GM23338 (cell line): ENCODE data around the gene AMPD2. TPM values are rescaled to one million over a fixed set of nuclear protein-coding genes. Genes with fewer than 3 reads are reported as not detected.
"Not testable (repeated sequence)": the region's sequence is repeated elsewhere in the genome, so short reads cannot be mapped to it uniquely, and the experiment has no call there.

Experiments used
- ATAC-seq: fragments of 200-7000 bp; cut with Tn5 transposase; 3 replicates; pipeline ENCODE4 v1.9.1; 2020
- DNase-seq: peaks from one replicate; pipeline ENCODE4 v3.0.0-alpha.2; 2015; ENCODE audit warnings: low spot score
- H2AFZ ChIP-seq: fragments of 200-600 bp; sonication (generic); 2 replicates; pipeline ENCODE4 v1.8.0; 2016; ENCODE audit warnings: antibody characterized with exemption, mild to moderate bottlenecking, moderate library complexity
- H3F3A ChIP-seq: fragments of 200-600 bp; sonication (generic); replicated peaks from 2 replicates; pipeline ENCODE4 v1.8.0; 2017; ENCODE audit warnings: antibody characterized with exemption, mixed run types, low read depth
- H3K27ac ChIP-seq: fragments of 200-600 bp; sonication (generic); 2 replicates; pipeline ENCODE4 v1.6.1; 2016; ENCODE audit warnings: low read depth
- H3K27me3 ChIP-seq: fragments of 200-600 bp; sonication (generic); 2 replicates; pipeline ENCODE4 v1.8.0; 2016; ENCODE audit warnings: mild to moderate bottlenecking, mixed run types, moderate library complexity; ENCODE audit not compliant: insufficient read depth
- H3K36me3 ChIP-seq: fragments of 200-600 bp; sonication (generic); 2 replicates; pipeline ENCODE4 v1.8.0; 2016; ENCODE audit warnings: mild to moderate bottlenecking; ENCODE audit not compliant: insufficient read depth
- H3K4me1 ChIP-seq: fragments of 200-600 bp; sonication (generic); 2 replicates; pipeline ENCODE4 v1.8.0; 2016; ENCODE audit warnings: mild to moderate bottlenecking, moderate library complexity; ENCODE audit not compliant: insufficient read depth
- H3K4me2 ChIP-seq: fragments of 200-600 bp; sonication (generic); 2 replicates; pipeline ENCODE4 v1.7.1; 2017; ENCODE audit warnings: mixed run types
- H3K4me3 ChIP-seq: fragments of 200-600 bp; sonication (generic); 2 replicates; pipeline ENCODE4 v1.6.1; 2016; ENCODE audit warnings: mixed run types
- H3K79me2 ChIP-seq: fragments of 200-600 bp; sonication (generic); replicated peaks from 2 replicates; pipeline ENCODE4 v1.8.0; 2017; ENCODE audit warnings: mild to moderate bottlenecking; ENCODE audit not compliant: insufficient read depth
- H3K9me2 ChIP-seq: fragments of 200-600 bp; sonication (generic); 2 replicates; pipeline ENCODE4 v1.8.0; 2017; ENCODE audit not compliant: insufficient read depth
- H4K20me1 ChIP-seq: fragments of 200-600 bp; sonication (generic); replicated peaks from 2 replicates; pipeline ENCODE4 v1.8.0; 2017; ENCODE audit warnings: mild to moderate bottlenecking; ENCODE audit not compliant: insufficient read depth
- H3K27ac Mint-ChIP-seq: 2 replicates; pipeline ENCODE4 v1.8.0; 2020; ENCODE audit warnings: inconsistent platforms, mild to moderate bottlenecking, moderate library complexity, mixed read lengths
- H3K27me3 Mint-ChIP-seq: 3 replicates; pipeline ENCODE4 v1.8.0; 2022; ENCODE audit warnings: low read depth, mild to moderate bottlenecking, moderate library complexity, mixed read lengths, inconsistent platforms; ENCODE audit not compliant: insufficient read depth, poor library complexity
- H3K36me3 Mint-ChIP-seq: 3 replicates; pipeline ENCODE4 v1.8.0; 2021; ENCODE audit warnings: low read depth, mild to moderate bottlenecking, inconsistent platforms, moderate library complexity, mixed read lengths
- H3K4me1 Mint-ChIP-seq: 3 replicates; pipeline ENCODE4 v1.8.0; 2020; ENCODE audit warnings: mild to moderate bottlenecking, inconsistent platforms, mixed read lengths
- H3K4me3 Mint-ChIP-seq: 3 replicates; pipeline ENCODE4 v1.8.0; 2021; ENCODE audit warnings: moderate library complexity, mild to moderate bottlenecking, inconsistent platforms, mixed read lengths
- H3K9me3 Mint-ChIP-seq: 3 replicates; pipeline ENCODE4 v1.8.0; 2020; ENCODE audit warnings: moderate library complexity, mild to moderate bottlenecking, inconsistent platforms, mixed read lengths
- microRNA counts: library from miRNA; unstranded; fragments of <30 nt; microRNA quantifications from one replicate; lab custom pipeline; 2017
- polyA plus RNA-seq: library from polyadenylated mRNA; unstranded; fragments of >200 nt; fragmentation: Nextera tagmentation; extraction: Ambion mirVana; gene quantifications from 2 replicates; pipeline ENCODE4 v1.2.1, GENCODE V29; 2016
- small RNA-seq: library from RNA; depleted of rRNA; stranded (forward); fragments of <200 nt; gene quantifications from one replicate; pipeline ENCODE3, GENCODE V24; 2014; ENCODE audit warnings: low replicate concordance
- total RNA-seq: library from RNA; depleted of rRNA; stranded (reverse); fragments of >200 nt; shearing (Covaris generic); gene quantifications from 2 replicates; pipeline ENCODE4 v1.2.3, GENCODE V29; 2014; rRNA removed

AMPD2 gene
- total and polyA plus RNA-seq, 2 experiments from 2014 or later = 24.5 to 62.1 TPM

DNA sequence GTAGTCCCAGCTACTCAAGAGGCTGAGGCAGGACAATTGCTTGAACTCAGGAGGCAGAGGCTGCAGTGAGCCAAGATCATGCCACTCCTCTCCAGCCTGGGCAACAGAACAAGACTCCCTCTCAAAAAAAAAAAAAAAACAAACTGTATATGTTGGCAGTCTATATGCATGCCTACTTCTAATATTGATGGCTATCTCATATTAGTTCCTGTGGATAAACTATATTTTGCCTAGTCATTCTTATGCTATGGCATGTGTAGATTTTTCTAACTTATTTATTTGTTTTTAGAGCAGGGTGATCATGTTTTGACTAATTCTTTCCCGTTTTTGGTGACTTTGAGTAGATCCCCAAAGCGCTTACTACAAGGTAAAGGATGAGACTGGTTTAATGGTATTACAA, 59.0 kb downstream of the AMPD2 start:
- H3K79me2 ChIP-seq, H3K9me3 Mint-ChIP-seq, H3F3A ChIP-seq, DNase-seq, H3K4me3 ChIP-seq, H3K4me2 ChIP-seq, H3K27me3 Mint-ChIP-seq, H3K9me2 ChIP-seq, H3K27me3 ChIP-seq, H3K36me3 Mint-ChIP-seq, H2AFZ ChIP-seq, H4K20me1 ChIP-seq, H3K4me1 ChIP-seq, H3K27ac ChIP-seq, H3K27ac Mint-ChIP-seq, ATAC-seq, H3K4me1 Mint-ChIP-seq, H3K36me3 ChIP-seq, H3K4me3 Mint-ChIP-seq: not testable (repeated sequence)

MicroRNAs within 50 kb of the gene (microRNA counts, 767-probe panel; counts per million panel counts)
- 7,056 counts per million, percentile 38 among the panel's probes with 10 or more counts for microRNA hsa-miR-197-3p (lab: Ali Mortazavi, UCI)

Small RNA genes within 50 kb of the gene (small RNA-seq; reads per million reads assigned to genes)
- gene RNU6V = not detected

Other genes with a start within 250 kb of the AMPD2 start
- 51.7 and 55.4 TPM in 2 replicates for gene SORT1, start 221.9 kb upstream of the AMPD2 start, total RNA-seq
- 10.3 and 10.9 TPM in 2 replicates for gene SORT1, start 221.9 kb upstream of the AMPD2 start, polyA plus RNA-seq
- 94.2 and 104 TPM in 2 replicates for gene PSMA5, start 193.4 kb upstream of the AMPD2 start, total RNA-seq
- 107 and 126 TPM in 2 replicates for gene PSMA5, start 193.4 kb upstream of the AMPD2 start, polyA plus RNA-seq
- gene SYPL2, start 153.3 kb upstream of the AMPD2 start, total RNA-seq = 0.49 and 1.6 TPM in 2 replicates
- gene SYPL2, start 153.3 kb upstream of the AMPD2 start, polyA plus RNA-seq = 0.40 and 0.56 TPM in 2 replicates
- gene ATXN7L2, start 135.9 kb upstream of the AMPD2 start, total RNA-seq = 9.4 and 9.9 TPM in 2 replicates
- gene ATXN7L2, start 135.9 kb upstream of the AMPD2 start, polyA plus RNA-seq = 8.0 and 9.4 TPM in 2 replicates
- 2.7 and 4.4 TPM in 2 replicates for gene CYB561D1, start 125.7 kb upstream of the AMPD2 start, total RNA-seq
- gene CYB561D1, start 125.7 kb upstream of the AMPD2 start, polyA plus RNA-seq = 0.89 and 0.95 TPM in 2 replicates
- 2.3 and 3.8 TPM in 2 replicates for gene AMIGO1, start 110.1 kb upstream of the AMPD2 start, total RNA-seq
- 0.53 and 0.61 TPM in 2 replicates for gene AMIGO1, start 110.1 kb upstream of the AMPD2 start, polyA plus RNA-seq
- 0.58 TPM in 1 of 2 replicates, not detected in the other for gene GPR61, start 80.0 kb upstream of the AMPD2 start, total RNA-seq
- 0.13 and 0.28 TPM in 2 replicates for gene GPR61, start 80.0 kb upstream of the AMPD2 start, polyA plus RNA-seq
- 9.6 and 10.2 TPM in 2 replicates for gene GNAI3, start 71.2 kb upstream of the AMPD2 start, total RNA-seq
- gene GNAI3, start 71.2 kb upstream of the AMPD2 start, polyA plus RNA-seq = 4.0 and 4.5 TPM in 2 replicates
- 0.21 TPM in 1 of 2 replicates, not detected in the other for gene GNAT2, start 221 bp upstream of the AMPD2 start, total RNA-seq
- gene GNAT2, start 221 bp upstream of the AMPD2 start, polyA plus RNA-seq = not detected in 2 replicates
- gene GSTM4, start 36.3 kb downstream of the AMPD2 start, total RNA-seq = 8.6 and 12.8 TPM in 2 replicates
- gene GSTM4, start 36.3 kb downstream of the AMPD2 start, polyA plus RNA-seq = 12.9 and 17.3 TPM in 2 replicates
- 8.9 and 20.3 TPM in 2 replicates for gene GSTM2, start 48.2 kb downstream of the AMPD2 start, total RNA-seq
- 12.1 and 16.0 TPM in 2 replicates for gene GSTM2, start 48.2 kb downstream of the AMPD2 start, polyA plus RNA-seq
- not detected in 2 replicates for gene GSTM1, start 68.0 kb downstream of the AMPD2 start, total RNA-seq
- not detected in 2 replicates for gene GSTM1, start 68.0 kb downstream of the AMPD2 start, polyA plus RNA-seq
- 2.5 and 4.8 TPM in 2 replicates for gene GSTM5, start 92.4 kb downstream of the AMPD2 start, total RNA-seq
- 4.4 and 5.0 TPM in 2 replicates for gene GSTM5, start 92.4 kb downstream of the AMPD2 start, polyA plus RNA-seq
- gene GSTM3, start 121.2 kb downstream of the AMPD2 start, total RNA-seq = 3.1 and 7.4 TPM in 2 replicates
- gene GSTM3, start 121.2 kb downstream of the AMPD2 start, polyA plus RNA-seq = 3.9 and 4.1 TPM in 2 replicates
- gene EPS8L3, start 144.1 kb downstream of the AMPD2 start, total RNA-seq = not detected in 2 replicates
- not detected in 2 replicates for gene EPS8L3, start 144.1 kb downstream of the AMPD2 start, polyA plus RNA-seq